Activated T-helper 17 cell treated with anti-CD3 and anti-CD28 coated beads, Interleukin-2, amount 50 U/mL, for 72 hours (primary cell): ENCODE measurements around the gene RPS24. TPM values are rescaled to one million over a fixed set of nuclear protein-coding genes. Genes with fewer than 3 reads are reported as not detected.
"Not testable (repeated sequence)": the region's sequence is repeated elsewhere in the genome, so short reads cannot be mapped to it uniquely, and the experiment has no call there.

Experiments used
- ATAC-seq: fragments of 150-1000 bp; cut with Tn5 transposase; replicated peaks from 2 replicates; pipeline ENCODE4 v1.10.0; 2021; ENCODE audit warnings: mild to moderate bottlenecking, moderate library complexity
- H3K27ac Mint-ChIP-seq: one replicate; pipeline ENCODE4 v1.8.0; 2022; ENCODE audit warnings: mixed read lengths
- H3K27me3 Mint-ChIP-seq: one replicate; pipeline ENCODE4 v1.8.0; 2022; ENCODE audit warnings: mixed read lengths
- H3K36me3 Mint-ChIP-seq: one replicate; pipeline ENCODE4 v1.8.0; 2022; ENCODE audit warnings: low read depth, mild to moderate bottlenecking, mixed read lengths
- H3K4me1 Mint-ChIP-seq: one replicate; pipeline ENCODE4 v1.8.0; 2022; ENCODE audit warnings: mixed read lengths
- H3K4me3 Mint-ChIP-seq: one replicate; pipeline ENCODE4 v1.8.0; 2022; ENCODE audit warnings: mild to moderate bottlenecking, mixed read lengths
- H3K9me3 Mint-ChIP-seq: one replicate; pipeline ENCODE4 v1.8.0; 2022; ENCODE audit warnings: mixed read lengths
- total RNA-seq, 2 donors: library from RNA; stranded (reverse); gene quantifications; one replicate each; pipeline ENCODE4 v1.2.3, GENCODE V29; 2022

Gene RPS24
- total RNA-seq, 2 donors from 2014 or later: 890 to 1,474 TPM

GRCh38 chr10:78072504-78072903 is 38.8 kb downstream of the RPS24 start:
- no peak overlapping the region for H3K4me3 Mint-ChIP-seq
- no peak overlapping the region for H3K27ac Mint-ChIP-seq
- no peak for ATAC-seq
- H3K36me3 Mint-ChIP-seq: no peaks in the 10 kb centered on the region
- no peaks in the 10 kb centered on the region for H3K27me3 Mint-ChIP-seq
- no peaks in the 10 kb centered on the region for H3K9me3 Mint-ChIP-seq
- no peaks in the 10 kb centered on the region for H3K4me1 Mint-ChIP-seq

DNA sequence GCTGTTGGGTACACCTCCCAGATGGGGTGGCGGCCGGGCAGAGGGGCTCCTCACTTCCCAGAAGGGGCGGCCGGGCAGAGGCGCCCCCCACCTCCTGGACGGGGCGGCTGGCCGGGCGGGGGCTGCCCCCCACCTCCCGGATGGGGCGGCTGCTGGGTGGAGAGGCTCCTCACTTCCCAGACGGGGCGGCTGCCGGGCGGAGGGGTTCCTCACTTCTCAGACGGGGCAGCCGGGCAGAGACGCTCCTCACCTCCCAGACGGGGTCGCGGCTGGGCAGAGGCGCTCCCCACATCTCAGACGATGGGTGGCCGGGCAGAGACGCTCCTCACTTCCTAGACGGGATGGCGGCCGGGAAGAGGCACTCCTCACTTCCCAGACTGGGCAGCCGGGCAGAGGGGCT is 42.1 kb downstream of the RPS24 start:
- ATAC-seq, H3K27ac Mint-ChIP-seq, H3K9me3 Mint-ChIP-seq: not testable (repeated sequence)

GRCh38 chr10:78078539-78079330 is 45.1 kb downstream of the RPS24 start:
- H3K9me3 Mint-ChIP-seq: no peaks in the 10 kb centered on the region
- no peak for ATAC-seq
- no peak overlapping the region for H3K4me3 Mint-ChIP-seq
- peaks cover 7% of the 10 kb centered on the region for H3K27me3 Mint-ChIP-seq
- H3K36me3 Mint-ChIP-seq: no peaks in the 10 kb centered on the region
- H3K27ac Mint-ChIP-seq: no peak overlapping the region
- H3K4me1 Mint-ChIP-seq: no peaks in the 10 kb centered on the region

More for the DNA sequence above, 42.1 kb downstream of the RPS24 start:
- H3K36me3 Mint-ChIP-seq, H3K27me3 Mint-ChIP-seq, H3K4me1 Mint-ChIP-seq, H3K4me3 Mint-ChIP-seq: not testable (repeated sequence)

GRCh38 chr10:78079411-78079810 is 45.7 kb downstream of the RPS24 start:
- Mint-ChIP-seq H3K9me3 (no peaks in the 10 kb centered on the region), H3K36me3 (no peaks in the 10 kb centered on the region), H3K4me1 (no peaks in the 10 kb centered on the region), H3K4me3 (no peak overlapping the region), H3K27me3 (peaks cover 7% of the 10 kb centered on the region), H3K27ac (no peak overlapping the region)
- ATAC-seq: no peak

- ATAC-seq: no peak
- Mint-ChIP-seq H3K4me3 (no peak overlapping the region), H3K27me3 (peaks cover 7% of the 10 kb centered on the region), H3K36me3 (no peaks in the 10 kb centered on the region), H3K27ac (no peak overlapping the region), H3K9me3 (no peaks in the 10 kb centered on the region), H3K4me1 (no peaks in the 10 kb centered on the region)
Measured at GRCh38 chr10:78081292-78081691, 47.6 kb downstream of the RPS24 start.

DNA sequence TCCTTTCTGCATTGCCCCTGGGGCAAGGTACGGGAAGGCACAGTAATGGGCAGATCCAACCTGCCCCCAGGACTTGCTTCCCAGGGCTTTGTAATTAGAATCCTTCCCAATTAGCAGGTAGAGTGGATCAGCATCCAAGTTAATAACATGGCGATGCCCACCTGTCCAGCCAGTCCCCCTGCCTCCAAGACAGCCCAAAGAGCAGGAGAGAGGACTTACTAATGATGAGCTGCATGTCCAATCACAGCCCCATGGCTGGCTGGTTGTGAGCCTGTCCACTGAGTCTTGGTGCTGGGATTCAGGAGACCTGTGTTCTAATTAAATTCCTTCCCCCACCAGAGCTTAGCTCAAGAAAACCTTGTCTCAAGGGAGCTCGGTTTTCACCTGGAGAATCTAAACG is 49.0 kb downstream of the RPS24 start:
- no peak for ATAC-seq

More for the DNA sequence above, 49.0 kb downstream of the RPS24 start:
- H3K27ac Mint-ChIP-seq: no peak overlapping the region
- H3K4me3 Mint-ChIP-seq: no peak overlapping the region
- no peaks in the 10 kb centered on the region for H3K36me3 Mint-ChIP-seq
- H3K9me3 Mint-ChIP-seq: no peaks in the 10 kb centered on the region
- H3K27me3 Mint-ChIP-seq: peaks cover 7% of the 10 kb centered on the region
- no peaks in the 10 kb centered on the region for H3K4me1 Mint-ChIP-seq

Other genes starting within 250 kb of the RPS24 start
- 1 to 10 TPM; 3.0 to 7.1 TPM for gene DLG5, start 107.1 kb upstream of the RPS24 start, total RNA-seq
- gene POLR3A, start 4.3 kb upstream of the RPS24 start, total RNA-seq: 10 to 100 TPM; 16.0 to 24.2 TPM